Skeletal muscle satellite cell (primary cell): ENCODE measurements around the gene SDK1.
A peak's percentile ranks its signal among the peaks of the same experiment; 100 is the strongest.

Source experiments
- H3K27me3 ChIP-seq: 2 replicates; pipeline ENCODE4 v1.7.0; 2013; ENCODE audit warnings: low read length; ENCODE audit not compliant: control insufficient read depth, insufficient read depth
- H3K36me3 ChIP-seq: 2 replicates; pipeline ENCODE4 v1.7.0; 2013; ENCODE audit warnings: mild to moderate bottlenecking, control low read depth, low read length; ENCODE audit not compliant: insufficient read depth
- H3K4me1 ChIP-seq: 2 replicates; pipeline ENCODE4 v1.7.0; 2013; ENCODE audit warnings: low read length; ENCODE audit not compliant: control insufficient read depth, insufficient read depth
- H3K4me2 ChIP-seq: 2 replicates; pipeline ENCODE4 v1.7.0; 2013; ENCODE audit warnings: mild to moderate bottlenecking, low read length
- H3K4me3 ChIP-seq: 2 replicates; pipeline ENCODE4 v1.7.0; 2013; ENCODE audit warnings: low read length
- H3K9ac ChIP-seq: 2 replicates; pipeline ENCODE4 v1.7.0; 2013; ENCODE audit warnings: mild to moderate bottlenecking, low read depth, low read length, moderate library complexity
- H3K9me3 ChIP-seq: replicated peaks from 2 replicates; pipeline ENCODE4 v1.7.0; 2013; ENCODE audit warnings: mild to moderate bottlenecking, control low read depth, low read length

The SDK1 gene

GRCh38 chr7:3896169-3896765 is 595.2 kb downstream of the SDK1 start:
- no peak overlapping the region for H3K4me3 ChIP-seq
- H3K4me2 ChIP-seq, result no peak overlapping the region
- no peaks in the 10 kb centered on the region for H3K27me3 ChIP-seq
- H3K9me3 ChIP-seq, result no peaks in the 10 kb centered on the region
- no peaks in the 10 kb centered on the region for H3K36me3 ChIP-seq
- H3K4me1 ChIP-seq, result peaks cover 4% of the 10 kb centered on the region
- H3K9ac ChIP-seq, result no peak overlapping the region

GRCh38 chr7:3897430-3898372 is 596.6 kb downstream of the SDK1 start:
- Histone ChIP-seq H3K4me2 (no peak overlapping the region), H3K27me3 (no peaks in the 10 kb centered on the region), H3K4me3 (no peak overlapping the region)

GRCh38 chr7:3899559-3899991 is 598.5 kb downstream of the SDK1 start:
- Histone ChIP-seq H3K4me2 (peak overlapping the region; percentile 26), H3K36me3 (no peaks in the 10 kb centered on the region), H3K9ac (no peak overlapping the region), H3K4me3 (no peak overlapping the region), H3K27me3 (no peaks in the 10 kb centered on the region), H3K4me1 (peaks cover 4% of the 10 kb centered on the region), H3K9me3 (no peaks in the 10 kb centered on the region)

More at GRCh38 chr7:3897430-3898372, 596.6 kb downstream of the SDK1 start:
- no peaks in the 10 kb centered on the region for H3K36me3 ChIP-seq
- H3K9ac ChIP-seq, result no peak overlapping the region
- H3K9me3 ChIP-seq, result no peaks in the 10 kb centered on the region
- peaks cover 4% of the 10 kb centered on the region for H3K4me1 ChIP-seq

- Histone ChIP-seq H3K27me3 (no peaks in the 10 kb centered on the region), H3K9ac (no peak overlapping the region), H3K36me3 (no peaks in the 10 kb centered on the region)
Measured at GRCh38 chr7:3908153-3908552, 607.1 kb downstream of the SDK1 start.

GRCh38 chr7:3909128-3909527 is 608.1 kb downstream of the SDK1 start:
- Histone ChIP-seq H3K9me3 (no peaks in the 10 kb centered on the region), H3K4me1 (no peaks in the 10 kb centered on the region), H3K27me3 (no peaks in the 10 kb centered on the region), H3K9ac (no peak overlapping the region), H3K36me3 (no peaks in the 10 kb centered on the region), H3K4me2 (no peak overlapping the region), H3K4me3 (no peak overlapping the region)

More at GRCh38 chr7:3908153-3908552, 607.1 kb downstream of the SDK1 start:
- H3K4me2 ChIP-seq, result no peak overlapping the region
- no peak overlapping the region for H3K4me3 ChIP-seq
- no peaks in the 10 kb centered on the region for H3K9me3 ChIP-seq
- no peaks in the 10 kb centered on the region for H3K4me1 ChIP-seq

- H3K27me3 ChIP-seq, result no peaks in the 10 kb centered on the region
- H3K9me3 ChIP-seq, result no peaks in the 10 kb centered on the region
- no peak overlapping the region for H3K4me3 ChIP-seq
- H3K4me2 ChIP-seq, result no peak overlapping the region
- no peak overlapping the region for H3K9ac ChIP-seq
- H3K4me1 ChIP-seq, result no peaks in the 10 kb centered on the region
- no peaks in the 10 kb centered on the region for H3K36me3 ChIP-seq
Measured at GRCh38 chr7:3910054-3910453, 609.0 kb downstream of the SDK1 start.

GRCh38 chr7:3911685-3912084 is 610.6 kb downstream of the SDK1 start:
- Histone ChIP-seq H3K9ac (no peak overlapping the region), H3K4me1 (peaks cover 11% of the 10 kb centered on the region), H3K27me3 (no peaks in the 10 kb centered on the region), H3K36me3 (no peaks in the 10 kb centered on the region), H3K9me3 (no peaks in the 10 kb centered on the region), H3K4me3 (no peak overlapping the region), H3K4me2 (no peak overlapping the region)

- Histone ChIP-seq H3K9ac (no peak overlapping the region), H3K36me3 (no peaks in the 10 kb centered on the region), H3K4me3 (no peak overlapping the region), H3K4me2 (no peak overlapping the region), H3K27me3 (no peaks in the 10 kb centered on the region), H3K4me1 (peaks cover 11% of the 10 kb centered on the region), H3K9me3 (no peaks in the 10 kb centered on the region)
Measured at GRCh38 chr7:3912291-3912690, 611.2 kb downstream of the SDK1 start.

- no peaks in the 10 kb centered on the region for H3K9me3 ChIP-seq
Measured at GRCh38 chr7:3914051-3914775, 613.2 kb downstream of the SDK1 start.

GRCh38 chr7:3915337-3915878 is 614.4 kb downstream of the SDK1 start:
- Histone ChIP-seq H3K9ac (no peak overlapping the region), H3K4me1 (peaks cover 11% of the 10 kb centered on the region), H3K36me3 (no peaks in the 10 kb centered on the region), H3K27me3 (no peaks in the 10 kb centered on the region), H3K4me3 (no peak overlapping the region), H3K4me2 (no peak overlapping the region), H3K9me3 (no peaks in the 10 kb centered on the region)

More at GRCh38 chr7:3914051-3914775, 613.2 kb downstream of the SDK1 start:
- Histone ChIP-seq H3K4me1 (peaks cover 11% of the 10 kb centered on the region), H3K27me3 (no peaks in the 10 kb centered on the region), H3K4me3 (no peak overlapping the region), H3K36me3 (no peaks in the 10 kb centered on the region), H3K4me2 (no peak overlapping the region), H3K9ac (no peak overlapping the region)

GRCh38 chr7:3916146-3916545 is 615.1 kb downstream of the SDK1 start:
- H3K4me1 ChIP-seq, result peaks cover 11% of the 10 kb centered on the region
- no peak overlapping the region for H3K4me3 ChIP-seq
- peak overlapping the region; percentile 7 for H3K4me2 ChIP-seq
- no peaks in the 10 kb centered on the region for H3K27me3 ChIP-seq
- H3K9me3 ChIP-seq, result no peaks in the 10 kb centered on the region
- no peaks in the 10 kb centered on the region for H3K36me3 ChIP-seq
- no peak overlapping the region for H3K9ac ChIP-seq
